ENCODE results near the gene FER. TPM values are rescaled to one million over a fixed set of nuclear protein-coding genes. Genes with fewer than 3 reads are reported as not detected.

The FER gene
- total RNA-seq, 1 donor from 2014 or later, result 21.1 TPM

DNA sequence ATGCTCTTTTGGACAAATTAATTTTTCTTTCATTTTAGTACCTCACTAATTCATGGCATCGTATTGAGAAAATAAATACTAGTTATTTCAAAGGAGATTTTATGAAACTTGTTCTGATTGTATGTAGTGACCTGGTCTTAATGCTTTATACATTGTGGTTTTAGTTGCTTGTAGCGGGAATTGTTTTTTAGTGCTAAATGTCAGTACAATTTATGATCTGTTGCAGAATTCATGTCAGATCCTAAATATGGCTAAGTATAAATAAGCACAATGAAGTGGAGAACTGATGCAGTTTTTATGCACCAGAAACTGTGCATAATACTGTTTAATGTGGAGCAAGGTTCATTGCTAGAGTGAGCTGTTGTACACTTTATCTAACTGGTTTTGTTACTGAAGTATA, 353.3 kb downstream of the FER start:
- no peak for DNase-seq (ENCODE audit: extremely low read depth, low read depth, low spot score)

DNA sequence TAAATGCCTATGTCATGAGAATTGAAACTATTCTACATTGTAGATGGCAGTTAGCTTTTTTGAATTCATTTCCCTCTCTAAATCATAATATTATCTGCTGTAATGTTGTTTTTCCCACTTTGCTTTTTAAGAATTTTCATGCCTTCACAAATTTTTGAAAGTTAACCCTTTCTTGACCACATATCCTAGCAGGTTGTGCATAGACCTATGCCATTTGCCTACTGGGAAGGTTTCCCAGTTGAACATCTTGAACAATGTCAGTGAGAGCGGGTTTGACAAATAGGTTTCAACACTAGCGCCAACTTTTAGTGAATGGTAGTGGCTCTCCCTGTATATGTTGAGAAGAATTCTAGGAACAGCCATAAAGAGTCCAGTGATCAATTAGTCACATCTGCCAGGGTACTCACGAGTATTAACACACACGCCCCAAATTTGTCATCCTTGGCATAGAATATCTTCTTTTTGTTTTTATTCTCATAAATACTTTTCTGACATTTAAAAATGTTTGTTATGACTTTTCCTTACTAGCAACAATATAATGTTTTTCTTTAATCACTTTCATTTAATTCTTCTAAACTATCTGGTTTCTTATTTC, 354.5 kb downstream of the FER start:
- DNase-seq (ENCODE audit: extremely low read depth, low read depth, low spot score), result no peak

DNA sequence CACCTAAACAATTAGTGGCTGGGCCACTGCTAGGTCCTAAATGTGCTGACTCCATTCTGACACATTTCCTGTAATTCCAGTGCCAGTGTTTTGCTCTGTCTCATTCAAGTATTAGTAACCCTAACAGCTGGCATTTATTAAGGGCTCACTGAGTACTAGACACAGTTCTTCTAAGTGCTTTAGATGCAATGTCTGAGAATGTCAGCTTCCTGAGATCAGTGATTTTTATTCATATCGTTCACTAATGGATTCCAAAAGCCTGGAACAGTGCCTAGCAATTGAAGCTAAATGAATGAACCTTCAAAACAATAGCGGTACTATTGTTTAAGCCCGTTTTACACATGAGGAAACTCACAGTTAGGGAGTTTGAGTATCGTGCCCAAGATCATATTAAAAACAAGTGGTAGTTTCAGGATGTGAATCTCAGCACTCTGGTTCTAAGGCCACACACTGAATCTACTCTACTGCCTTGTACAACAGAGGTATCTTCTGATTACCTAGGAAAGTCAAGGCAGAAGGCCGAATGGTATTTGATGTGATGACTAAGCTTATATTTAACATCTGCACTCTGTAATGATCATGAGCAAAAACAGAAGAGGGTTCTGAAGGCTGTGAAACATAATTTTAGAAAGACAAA, 358.1 kb downstream of the FER start:
- DNase-seq (ENCODE audit: extremely low read depth, low read depth, low spot score), result peak; percentile 89

DNA sequence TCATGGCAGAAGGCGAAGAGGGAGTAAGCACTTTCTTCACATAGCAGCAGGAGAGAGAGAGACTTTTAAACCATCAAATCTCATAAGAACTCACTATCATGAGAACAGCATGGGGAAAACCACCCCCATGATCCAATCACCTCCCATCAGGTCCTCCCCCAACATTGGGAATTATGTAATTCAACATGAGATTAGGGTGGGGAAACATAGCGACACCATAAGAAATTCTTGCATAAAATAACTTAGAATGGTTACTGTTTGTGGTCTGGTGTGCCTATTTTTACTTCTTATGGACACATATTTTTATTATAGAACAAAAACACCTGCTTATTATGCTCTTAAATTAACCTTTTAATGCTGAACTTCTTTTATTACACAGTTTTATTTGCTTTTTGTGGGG, 364.0 kb downstream of the FER start:
- DNase-seq (ENCODE audit: extremely low read depth, low read depth, low spot score), result no peak

DNA sequence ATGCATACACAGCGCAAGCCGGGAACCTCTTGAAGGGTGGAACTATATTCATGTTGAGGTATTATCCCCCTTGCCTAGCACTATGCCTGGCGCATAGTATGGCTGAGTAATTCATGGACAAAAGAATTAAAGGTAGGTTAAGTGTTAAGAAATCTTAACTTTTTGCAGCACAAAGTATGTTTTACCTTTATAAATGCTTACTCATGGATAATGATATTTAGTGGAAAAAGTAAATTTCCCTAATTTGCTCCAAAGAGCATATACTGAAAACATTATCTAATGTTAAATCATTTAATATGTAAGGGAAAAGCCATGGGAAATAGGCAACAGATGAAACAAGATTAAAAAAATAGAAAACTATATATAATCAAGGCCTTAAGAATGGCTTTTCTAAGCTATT, 365.9 kb downstream of the FER start:
- no peak for DNase-seq (ENCODE audit: extremely low read depth, low read depth, low spot score)

DNA sequence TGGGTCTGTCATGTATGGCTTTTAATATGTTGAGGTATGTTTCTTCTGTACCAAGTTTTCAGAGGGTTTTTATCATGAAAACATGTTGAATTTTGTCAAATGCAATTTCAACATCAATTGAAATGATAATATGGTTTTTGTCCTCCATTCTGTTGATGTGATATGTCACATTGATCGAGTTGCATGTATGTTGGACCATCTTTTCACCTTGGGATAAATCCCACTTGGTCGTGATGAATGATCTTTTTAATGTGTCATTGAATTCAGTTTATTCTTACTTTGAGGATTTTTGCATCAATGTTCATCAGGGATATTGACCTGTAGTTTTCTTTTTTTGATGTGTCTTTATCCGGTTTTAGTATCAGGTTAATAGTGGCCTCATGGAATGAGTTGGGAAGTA, 373.5 kb downstream of the FER start:
- DNase-seq (ENCODE audit: extremely low read depth, low read depth, low spot score), result no peak

DNA sequence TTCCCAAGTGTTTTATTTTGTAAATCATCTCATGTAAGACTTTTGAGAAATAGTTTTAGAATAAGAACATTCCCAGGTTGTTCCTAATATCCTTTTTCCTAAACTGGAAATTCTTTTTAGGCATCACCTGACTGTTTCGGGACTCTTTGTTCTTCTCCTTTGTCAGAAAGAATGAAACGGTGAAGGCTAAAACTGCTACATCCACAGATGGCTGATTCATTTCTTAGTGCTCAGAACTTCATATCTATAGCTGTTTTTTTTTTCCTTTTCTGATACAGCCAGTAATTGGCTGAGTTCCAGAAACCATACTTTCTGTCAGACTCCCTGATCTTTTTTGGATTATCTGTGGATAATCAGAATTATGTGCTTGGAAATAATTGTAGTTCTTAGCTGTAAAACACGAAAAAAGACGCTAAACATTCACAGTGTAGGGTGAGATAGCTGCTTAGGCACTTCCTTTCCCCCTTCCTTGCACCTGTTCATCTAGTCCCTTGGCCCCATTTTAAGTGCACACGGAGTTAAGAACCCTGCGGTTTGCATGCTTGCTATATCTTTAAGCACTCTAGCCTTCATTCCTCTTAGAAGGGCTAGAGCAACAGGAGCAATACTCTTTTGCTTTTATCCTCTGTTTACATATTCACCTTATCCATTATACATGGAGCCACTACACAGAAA, 378.2 kb downstream of the FER start:
- DNase-seq (ENCODE audit: extremely low read depth, low read depth, low spot score), result no peak

DNA sequence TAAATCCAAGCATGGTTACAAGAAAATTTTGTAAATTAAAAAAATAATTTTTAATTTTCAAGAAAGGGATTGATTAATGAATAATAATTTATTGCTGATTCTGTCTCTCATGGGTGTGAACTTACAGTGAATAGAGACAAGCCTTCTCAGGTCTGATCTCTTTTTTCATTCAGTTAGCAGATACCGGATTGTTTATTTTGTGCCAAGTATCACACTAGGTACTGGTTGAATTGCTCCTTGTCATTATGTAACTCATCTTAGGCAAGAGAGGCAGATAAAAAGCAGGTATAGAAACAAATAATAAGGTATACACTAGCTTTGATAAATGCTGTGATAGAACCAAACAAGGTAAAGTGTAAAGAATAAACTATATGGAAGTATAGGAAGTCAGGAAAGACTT, 378.8 kb downstream of the FER start:
- no peak for DNase-seq (ENCODE audit: extremely low read depth, low read depth, low spot score)

DNA sequence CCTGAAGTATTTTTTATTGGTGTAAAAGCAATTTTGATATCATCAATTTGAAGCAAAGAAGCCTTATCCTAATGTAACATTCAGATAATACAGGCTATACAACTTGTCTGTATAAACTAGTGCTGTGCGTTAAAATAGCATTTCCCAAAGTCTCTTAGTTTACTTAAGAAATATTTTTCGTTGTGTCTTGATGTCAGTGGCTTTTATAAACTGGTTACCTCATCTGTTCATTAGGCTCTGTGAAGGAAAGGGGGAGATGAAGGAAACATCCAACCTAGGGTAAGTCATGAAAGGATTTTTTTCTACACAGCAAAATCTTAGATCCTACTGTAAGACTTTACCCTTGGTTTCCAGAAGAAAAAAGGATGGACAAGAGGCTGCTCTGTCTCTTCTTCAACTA, 389.2 kb downstream of the FER start:
- DNase-seq (ENCODE audit: extremely low read depth, low read depth, low spot score), result no peak

DNA sequence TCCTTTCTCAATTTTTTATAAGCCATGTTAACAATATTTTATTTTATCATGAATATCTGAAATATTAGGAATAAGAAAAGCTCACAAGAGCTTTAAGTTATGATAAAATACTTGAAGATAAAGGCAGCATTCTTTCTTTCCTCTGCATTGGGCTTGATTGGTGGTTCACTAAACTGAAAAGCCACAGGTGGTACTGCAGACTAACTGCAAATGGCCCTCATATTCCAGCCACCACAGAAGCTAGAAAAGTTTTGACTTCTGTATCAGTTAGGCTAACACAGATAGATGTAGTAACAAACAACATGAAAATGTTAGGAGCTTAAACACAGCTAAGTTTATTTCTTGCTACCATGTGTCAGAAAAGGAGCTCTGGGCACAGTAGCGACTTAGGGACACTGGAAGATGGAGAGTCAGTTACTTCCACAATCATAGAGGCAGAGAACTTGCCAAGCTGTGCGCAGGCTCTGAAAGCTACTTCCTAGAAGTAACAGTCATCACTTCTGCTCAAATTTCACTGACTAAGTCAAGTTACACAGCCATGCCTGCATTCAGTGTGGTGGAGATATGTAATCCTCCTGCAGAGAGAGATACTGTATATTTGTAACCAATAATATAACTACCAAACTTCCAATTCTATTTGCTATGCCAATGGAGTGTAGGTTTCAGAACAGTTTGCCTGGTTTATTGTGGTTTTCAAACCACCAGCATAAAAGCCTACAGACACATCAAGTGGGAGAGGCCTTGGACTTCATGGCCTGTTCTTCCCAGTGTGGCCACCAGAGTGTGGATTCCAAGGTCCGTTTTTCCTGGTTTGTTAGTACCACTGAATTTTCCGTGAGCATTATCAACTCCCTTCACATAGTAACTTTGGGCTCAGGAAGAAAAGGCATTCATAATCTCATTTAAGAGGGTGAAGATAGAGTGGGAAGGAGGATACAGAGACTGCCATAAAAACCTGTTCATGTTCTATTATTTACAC, 393.8 kb downstream of the FER start:
- DNase-seq (ENCODE audit: extremely low read depth, low read depth, low spot score), result no peak

DNA sequence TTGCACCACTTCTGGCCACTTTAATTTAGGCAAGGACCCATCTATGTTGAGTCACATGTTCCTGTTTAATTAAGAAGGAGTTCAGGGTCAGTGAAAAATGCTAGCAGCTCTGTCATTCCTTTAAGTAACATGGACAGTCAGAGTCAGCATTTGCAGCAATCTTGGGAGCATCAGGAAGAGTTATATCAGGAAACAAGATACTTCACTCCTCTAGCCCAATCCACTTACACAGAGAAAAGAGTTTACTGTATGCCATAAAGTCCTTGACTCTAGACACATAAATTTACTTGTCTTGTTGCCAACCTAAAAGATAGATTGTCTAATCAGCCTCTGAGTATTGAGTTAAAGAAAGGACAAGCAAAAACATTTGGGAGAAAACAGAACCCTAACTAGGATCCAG, 395.3 kb downstream of the FER start:
- DNase-seq (ENCODE audit: extremely low read depth, low read depth, low spot score), result no peak

DNA sequence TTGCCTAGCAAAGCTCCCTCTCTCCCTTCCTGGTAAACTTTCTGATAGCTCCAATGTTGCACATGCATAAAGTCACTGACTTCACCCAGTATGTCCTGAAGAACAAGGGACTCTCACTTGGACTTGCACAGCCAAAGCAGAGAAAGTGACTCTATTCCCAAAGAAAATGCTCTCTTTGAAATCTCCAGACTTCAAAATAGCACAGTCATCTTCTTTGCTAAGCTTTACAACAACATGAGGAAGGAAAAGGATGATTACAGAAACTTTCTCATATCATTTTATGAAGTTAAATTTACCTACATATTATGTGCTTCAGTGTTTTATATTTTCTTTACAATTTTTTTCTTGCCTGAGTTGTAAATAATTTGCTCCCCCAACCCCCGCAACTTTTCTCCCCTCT, 397.4 kb downstream of the FER start:
- no peak for DNase-seq (ENCODE audit: extremely low read depth, low read depth, low spot score)

DNA sequence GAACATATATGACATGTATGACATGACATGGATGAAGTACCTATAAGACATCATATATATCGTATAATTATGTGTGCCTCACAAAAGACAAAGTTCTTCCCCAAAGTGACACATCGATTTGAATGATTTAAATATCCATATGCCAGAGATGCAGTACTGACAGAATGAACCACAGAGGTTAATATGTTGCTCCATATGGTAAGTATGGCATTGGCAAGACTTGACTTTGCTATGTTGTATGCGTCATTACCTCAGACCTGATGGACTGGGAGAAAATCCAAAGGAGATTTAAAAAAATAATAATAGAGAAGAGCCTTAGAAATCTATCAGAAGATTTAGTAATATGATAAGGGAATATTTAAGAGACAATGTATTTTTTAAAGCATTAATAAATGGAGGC, 398.9 kb downstream of the FER start:
- no peak for DNase-seq (ENCODE audit: extremely low read depth, low read depth, low spot score)

DNA sequence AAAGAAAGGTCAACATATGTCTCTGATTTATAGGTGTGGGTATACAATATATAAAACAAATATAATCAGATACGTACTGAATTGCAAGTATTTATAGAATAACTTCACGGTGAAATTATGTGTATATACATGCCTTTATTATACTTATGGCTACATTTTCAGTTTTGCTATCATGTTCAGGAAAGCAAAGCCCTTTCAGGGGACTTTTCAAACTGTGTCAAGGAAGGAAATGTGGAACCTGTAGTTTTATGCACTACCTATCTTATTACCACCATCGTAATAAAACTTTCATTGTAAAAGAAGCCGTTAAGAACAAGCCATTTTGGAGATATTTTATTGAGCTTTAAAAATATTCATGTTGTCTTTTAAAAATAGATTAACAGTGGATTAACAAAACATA, 404.9 kb downstream of the FER start:
- DNase-seq (ENCODE audit: extremely low read depth, low read depth, low spot score), result no peak

DNA sequence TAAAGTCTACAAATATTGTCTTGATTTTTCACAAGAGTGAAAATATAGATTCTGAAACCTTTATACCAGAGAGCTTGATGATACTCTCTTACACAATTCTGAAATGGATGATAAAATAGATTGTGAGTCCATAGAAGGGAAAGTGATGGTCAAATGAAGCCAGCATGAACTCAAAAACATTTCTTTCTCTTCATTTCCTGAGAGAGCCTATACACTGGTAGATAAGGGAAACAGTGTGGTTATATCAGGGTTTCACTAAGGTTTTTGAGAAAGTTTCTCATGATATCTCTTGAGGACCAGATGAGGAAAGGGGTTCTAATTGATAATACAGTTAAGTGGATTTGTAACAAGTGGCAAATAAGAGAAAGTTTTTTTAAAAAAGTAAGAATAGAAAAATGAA, 407.9 kb downstream of the FER start:
- DNase-seq (ENCODE audit: extremely low read depth, low read depth, low spot score), result no peak

DNA sequence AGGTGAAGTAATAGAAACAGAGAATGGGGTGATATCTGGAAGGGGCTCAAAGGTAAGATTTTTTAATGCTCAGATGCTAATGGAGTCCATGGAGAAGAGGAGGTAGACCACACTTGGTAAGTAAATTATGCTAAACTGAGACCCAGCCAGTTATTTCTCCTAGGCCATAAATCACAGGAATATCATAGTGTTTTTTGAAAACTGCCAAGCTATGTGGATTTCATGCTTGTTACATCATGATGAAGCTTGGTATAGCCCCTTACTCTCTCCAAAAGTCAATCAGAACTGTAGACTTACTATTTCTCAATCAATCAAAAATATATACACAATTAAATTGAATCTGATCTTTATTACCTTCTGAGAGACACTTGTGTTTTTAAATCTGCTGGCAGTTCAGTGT, 409.2 kb downstream of the FER start:
- DNase-seq (ENCODE audit: extremely low read depth, low read depth, low spot score), result no peak

DNA sequence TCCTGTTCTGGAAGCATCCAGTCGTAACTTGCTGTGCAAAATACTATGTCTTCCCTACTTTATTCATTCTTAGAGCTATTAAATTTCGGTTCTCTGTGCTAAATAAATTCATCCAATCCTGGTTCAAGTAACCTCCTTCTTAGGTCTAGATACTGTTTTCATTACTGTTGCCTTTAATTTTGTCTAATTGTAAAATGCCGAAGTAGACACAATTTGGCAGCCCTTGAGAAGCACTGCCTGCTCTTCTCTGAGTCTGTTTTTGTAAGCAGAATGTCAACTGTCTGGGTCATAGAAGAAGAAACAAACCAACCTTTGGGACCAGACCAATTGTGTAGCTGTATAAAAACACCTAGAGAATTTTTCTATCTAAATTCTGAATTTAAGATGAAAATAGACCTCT, 412.8 kb downstream of the FER start:
- no peak for DNase-seq (ENCODE audit: extremely low read depth, low read depth, low spot score)

DNA sequence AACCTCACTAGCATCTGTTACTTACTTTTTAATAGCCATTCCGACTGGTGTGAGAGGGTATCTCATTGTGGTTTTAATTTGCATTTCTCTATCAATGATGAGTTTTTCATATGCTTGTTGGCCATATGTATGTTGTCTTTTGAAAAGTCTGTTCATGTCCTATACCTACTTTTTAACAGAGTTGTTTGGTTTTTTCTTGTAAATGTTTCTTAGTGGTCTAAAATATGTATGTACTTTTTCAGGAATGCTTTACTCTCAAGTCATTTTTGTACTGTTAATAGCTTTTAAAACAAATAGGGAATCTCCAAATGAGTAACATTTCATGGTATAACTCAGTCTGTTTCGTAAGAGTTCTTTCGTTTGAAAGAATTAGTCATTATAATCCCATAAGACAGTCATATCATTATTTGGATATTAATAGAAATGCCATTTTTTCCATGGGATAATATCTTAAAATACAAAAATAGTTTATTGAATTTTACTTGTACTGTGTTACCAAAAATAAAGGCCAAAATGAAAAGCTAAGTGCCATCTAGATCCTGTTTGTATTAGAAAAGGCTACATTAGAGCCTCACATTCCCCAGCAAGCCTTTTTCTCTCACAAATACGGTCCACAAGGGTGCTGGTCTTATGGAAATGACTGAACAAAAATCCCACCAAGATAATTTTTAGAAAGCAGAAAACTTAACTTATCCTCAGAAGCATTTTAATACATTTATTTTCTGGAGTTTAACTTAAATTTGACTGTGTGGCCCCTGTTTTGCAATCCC, 414.4 kb downstream of the FER start:
- DNase-seq (ENCODE audit: extremely low read depth, low read depth, low spot score), result no peak

DNA sequence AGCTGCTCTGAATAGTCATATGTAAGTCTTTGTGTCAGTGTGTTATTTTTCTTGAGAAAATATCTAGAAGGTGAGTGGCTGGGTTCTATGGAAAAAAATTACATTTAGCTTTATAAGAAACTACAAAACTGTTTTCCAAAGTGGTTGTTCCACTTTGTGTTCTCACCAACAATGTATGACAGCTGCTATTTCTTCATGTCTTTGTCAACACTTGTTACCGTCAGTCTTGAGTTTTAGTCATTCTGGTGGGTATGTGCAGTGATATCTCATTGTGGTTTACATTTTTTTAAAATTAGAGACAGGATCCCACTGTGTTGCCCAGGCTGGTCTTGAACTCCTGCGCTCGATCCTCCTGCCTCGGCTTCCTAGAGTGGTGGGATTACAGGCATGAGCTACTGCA, 415.6 kb downstream of the FER start:
- no peak for DNase-seq (ENCODE audit: extremely low read depth, low read depth, low spot score)

DNA sequence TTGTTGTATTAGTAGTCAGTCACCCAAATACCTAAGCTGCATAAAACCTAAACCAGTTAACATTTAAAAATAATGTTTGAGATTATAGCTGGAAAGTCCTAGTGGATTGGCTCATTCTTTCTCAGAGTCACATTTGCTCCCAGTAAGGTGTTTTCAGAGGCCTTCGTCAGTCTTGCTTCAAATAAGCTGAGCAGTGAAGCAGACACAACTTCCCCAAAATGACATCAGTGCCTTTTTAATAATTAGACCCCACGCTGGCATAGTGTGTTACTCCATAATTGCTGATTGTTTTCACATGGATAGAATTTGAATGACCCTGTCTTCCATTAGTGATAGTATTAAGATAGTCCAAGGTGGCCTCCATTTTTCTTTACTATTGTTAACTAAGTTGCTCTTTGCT, 416.3 kb downstream of the FER start:
- no peak for DNase-seq (ENCODE audit: extremely low read depth, low read depth, low spot score)

DNA sequence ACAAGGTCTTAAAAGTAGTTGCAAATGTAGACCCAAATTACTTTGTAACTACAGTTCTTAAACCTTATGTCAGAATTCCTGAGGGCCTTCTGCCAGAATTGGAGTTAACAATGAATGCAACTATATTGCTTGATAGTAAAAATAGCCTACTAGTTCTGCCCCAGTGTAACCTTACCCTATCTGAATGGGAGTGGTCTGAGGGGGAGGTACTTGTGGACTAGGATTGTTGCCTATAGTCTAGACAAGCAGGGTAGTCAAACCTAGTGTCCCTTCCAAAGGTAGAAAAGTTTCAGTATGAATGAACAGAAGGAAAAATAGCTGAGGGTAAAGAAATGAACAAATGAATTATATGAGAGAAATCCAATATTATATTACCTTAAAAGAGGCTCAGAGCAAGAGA, 419.9 kb downstream of the FER start:
- no peak for DNase-seq (ENCODE audit: extremely low read depth, low read depth, low spot score)

Data from glomerular endothelial cell (primary cell).